ENCODE data around the gene FLT4.

Gene FLT4

DNA sequence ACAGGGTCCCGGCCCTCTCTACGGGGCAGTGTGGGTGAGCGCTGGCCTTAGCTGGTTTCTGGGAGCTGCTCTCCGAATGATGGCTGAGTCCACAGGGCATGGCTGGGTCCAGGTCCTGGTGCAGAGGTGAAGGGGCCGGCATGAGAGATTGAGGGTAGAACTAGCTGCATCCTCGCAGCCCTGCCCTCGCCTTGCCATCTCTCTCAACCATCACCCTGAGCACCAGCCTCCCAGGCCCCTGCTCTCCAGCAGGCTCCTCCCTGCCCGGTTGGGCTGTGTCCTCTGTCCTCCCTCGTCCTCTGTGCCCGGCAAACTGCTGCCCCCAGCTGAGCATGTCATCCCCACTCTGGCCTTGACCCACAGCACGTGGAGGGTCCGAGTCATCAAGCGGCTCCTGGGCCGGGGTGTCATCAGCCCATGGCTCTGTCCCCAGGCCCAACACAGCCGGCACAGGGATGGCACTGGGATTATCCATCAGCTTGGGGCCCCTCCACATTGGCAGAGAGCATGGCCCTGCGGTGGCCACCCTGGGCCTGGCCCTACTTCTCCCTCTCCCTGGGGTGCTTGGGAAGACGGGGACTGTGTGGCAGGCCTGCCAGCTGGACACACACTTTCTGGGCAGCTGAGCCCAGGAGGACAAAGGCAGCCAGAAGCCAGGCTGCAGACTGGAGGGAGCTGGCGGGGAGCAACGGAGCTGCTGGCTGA is 8.4 kb downstream of the FLT4 start:
- Histone ChIP-seq H3K9me2 (ENCODE audit: low read depth, low read length) (no peaks in the 10 kb centered on the region), H3K79me2 (ENCODE audit: insufficient read depth, low read length) (no peaks in the 10 kb centered on the region), H3K4me2 (ENCODE audit: low read length) (no peak overlapping the region), H4K20me1 (ENCODE audit: insufficient read depth, low read length) (no peaks in the 10 kb centered on the region), H3F3A (ENCODE audit: insufficient read depth, low read length) (no peaks in the 10 kb centered on the region), H3K4me3 (ENCODE audit: low read depth, low read length, poor library complexity, severe bottlenecking) (no peak overlapping the region), H3K27ac (ENCODE audit: low read depth, low read length, poor library complexity, severe bottlenecking) (no peak overlapping the region), H3K36me3 (ENCODE audit: insufficient read depth, low read length) (no peaks in the 10 kb centered on the region), H3K9ac (ENCODE audit: low read length) (no peak overlapping the region), H3K9me3 (ENCODE audit: low read length) (no peaks in the 10 kb centered on the region), H2AFZ (ENCODE audit: low read length) (no peak overlapping the region), H3K27me3 (ENCODE audit: insufficient read depth, low read length) (0 out of 2 replicates have a peak, but pooled peaks cover 4% of the 10 kb centered on the region), H3K4me1 (ENCODE audit: insufficient read depth, low read length, severe bottlenecking) (no peaks in the 10 kb centered on the region)
- TF ChIP-seq, protein P1, sequence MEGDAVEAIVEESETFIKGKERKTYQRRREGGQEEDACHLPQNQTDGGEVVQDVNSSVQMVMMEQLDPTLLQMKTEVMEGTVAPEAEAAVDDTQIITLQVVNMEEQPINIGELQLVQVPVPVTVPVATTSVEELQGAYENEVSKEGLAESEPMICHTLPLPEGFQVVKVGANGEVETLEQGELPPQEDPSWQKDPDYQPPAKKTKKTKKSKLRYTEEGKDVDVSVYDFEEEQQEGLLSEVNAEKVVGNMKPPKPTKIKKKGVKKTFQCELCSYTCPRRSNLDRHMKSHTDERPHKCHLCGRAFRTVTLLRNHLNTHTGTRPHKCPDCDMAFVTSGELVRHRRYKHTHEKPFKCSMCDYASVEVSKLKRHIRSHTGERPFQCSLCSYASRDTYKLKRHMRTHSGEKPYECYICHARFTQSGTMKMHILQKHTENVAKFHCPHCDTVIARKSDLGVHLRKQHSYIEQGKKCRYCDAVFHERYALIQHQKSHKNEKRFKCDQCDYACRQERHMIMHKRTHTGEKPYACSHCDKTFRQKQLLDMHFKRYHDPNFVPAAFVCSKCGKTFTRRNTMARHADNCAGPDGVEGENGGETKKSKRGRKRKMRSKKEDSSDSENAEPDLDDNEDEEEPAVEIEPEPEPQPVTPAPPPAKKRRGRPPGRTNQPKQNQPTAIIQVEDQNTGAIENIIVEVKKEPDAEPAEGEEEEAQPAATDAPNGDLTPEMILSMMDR (IDR thresholded peaks at IDR 0.05; ENCODE audit: low read length) = no peak
- TF ChIP-seq EZH2 (IDR thresholded peaks at IDR 0.05; ENCODE audit: borderline replicate concordance, low read length) = no peak

DNA sequence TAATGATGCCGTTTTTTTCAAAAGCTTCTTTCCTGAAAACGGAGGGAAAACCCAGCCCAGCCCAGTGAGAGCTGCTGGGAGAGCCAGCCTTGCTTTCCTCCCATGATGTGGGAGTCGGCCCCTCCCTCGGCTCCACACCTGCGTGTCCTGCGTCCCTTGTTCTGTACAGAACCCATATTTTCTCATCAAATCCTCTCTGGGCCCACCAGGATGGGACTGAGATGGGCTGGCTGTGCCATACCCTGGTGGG is 8.9 kb downstream of the FLT4 start:
- H2AFZ ChIP-seq (ENCODE audit: low read length) = no peak overlapping the region
- no peaks in the 10 kb centered on the region for H3K36me3 ChIP-seq (ENCODE audit: insufficient read depth, low read length)
- no peaks in the 10 kb centered on the region for H3F3A ChIP-seq (ENCODE audit: insufficient read depth, low read length)
- H3K9me2 ChIP-seq (ENCODE audit: low read depth, low read length) = no peaks in the 10 kb centered on the region
- no peaks in the 10 kb centered on the region for H3K9me3 ChIP-seq (ENCODE audit: low read length)
- H3K27ac ChIP-seq (ENCODE audit: low read depth, low read length, poor library complexity, severe bottlenecking) = no peak overlapping the region
- no peak overlapping the region for H3K4me3 ChIP-seq (ENCODE audit: low read depth, low read length, poor library complexity, severe bottlenecking)
- no peaks in the 10 kb centered on the region for H3K4me1 ChIP-seq (ENCODE audit: insufficient read depth, low read length, severe bottlenecking)
- H3K4me2 ChIP-seq (ENCODE audit: low read length) = no peak overlapping the region
- H3K27me3 ChIP-seq (ENCODE audit: insufficient read depth, low read length) = 0 out of 2 replicates have a peak, but pooled peaks cover 4% of the 10 kb centered on the region
- no peak overlapping the region for H3K9ac ChIP-seq (ENCODE audit: low read length)
- no peaks in the 10 kb centered on the region for H4K20me1 ChIP-seq (ENCODE audit: insufficient read depth, low read length)
- TF ChIP-seq EZH2 (IDR thresholded peaks at IDR 0.05; ENCODE audit: borderline replicate concordance, low read length) = no peak
- TF ChIP-seq, protein P1 (IDR thresholded peaks at IDR 0.05; ENCODE audit: low read length) = no peak
- no peaks in the 10 kb centered on the region for H3K79me2 ChIP-seq (ENCODE audit: insufficient read depth, low read length)

DNA sequence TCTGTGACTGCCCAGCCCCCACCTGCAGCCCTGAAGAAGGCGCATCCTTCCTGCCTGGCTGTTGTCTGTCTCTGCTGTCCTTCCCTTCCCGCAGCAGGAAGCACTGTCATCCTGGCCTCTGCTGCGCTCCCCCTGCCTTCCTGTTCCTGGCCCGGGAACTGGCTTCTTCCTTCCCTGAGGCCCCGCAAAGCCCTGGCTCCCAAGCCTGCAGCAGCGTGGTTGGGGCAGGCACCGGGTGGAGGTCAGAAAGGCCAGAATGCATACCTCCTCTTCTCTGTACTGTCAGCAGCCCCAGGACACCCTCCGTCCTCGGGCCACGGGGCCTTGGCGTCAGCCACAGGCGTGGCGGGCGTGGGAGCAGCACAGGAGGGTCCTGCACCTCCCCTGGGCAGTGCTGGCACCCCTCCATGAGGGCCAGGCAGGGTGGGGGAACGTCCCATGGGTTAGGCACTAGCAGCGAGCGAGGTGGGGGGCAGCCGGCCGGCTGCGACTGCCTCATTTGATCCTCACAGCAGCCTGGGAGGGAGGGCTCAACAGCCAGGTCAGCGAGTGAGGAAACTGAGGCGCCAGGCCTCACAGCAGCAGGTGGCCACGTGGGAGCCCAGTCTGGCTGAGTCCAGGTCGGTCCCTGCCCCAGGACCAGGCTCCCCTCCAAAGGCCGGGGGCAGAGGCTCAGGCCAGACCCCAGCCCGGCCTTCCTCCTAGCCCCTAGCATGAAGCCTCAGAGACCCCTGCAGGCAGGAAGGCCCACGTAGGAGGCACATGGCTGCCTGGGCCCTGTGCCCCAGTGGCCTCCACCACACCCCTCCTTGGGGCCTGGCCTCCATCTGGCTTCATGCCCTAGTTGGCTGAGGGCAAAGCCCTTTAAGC is 9.4 kb downstream of the FLT4 start:
- H2AFZ ChIP-seq (ENCODE audit: low read length) = no peak overlapping the region
- H3K27me3 ChIP-seq (ENCODE audit: insufficient read depth, low read length) = 0 out of 2 replicates have a peak, but pooled peaks cover 4% of the 10 kb centered on the region
- H3K4me3 ChIP-seq (ENCODE audit: low read depth, low read length, poor library complexity, severe bottlenecking) = no peak overlapping the region
- H3F3A ChIP-seq (ENCODE audit: insufficient read depth, low read length) = no peaks in the 10 kb centered on the region
- H3K9ac ChIP-seq (ENCODE audit: low read length) = no peak overlapping the region
- no peaks in the 10 kb centered on the region for H3K9me3 ChIP-seq (ENCODE audit: low read length)
- H3K4me2 ChIP-seq (ENCODE audit: low read length) = no peak overlapping the region
- H3K9me2 ChIP-seq (ENCODE audit: low read depth, low read length) = no peaks in the 10 kb centered on the region
- no peaks in the 10 kb centered on the region for H4K20me1 ChIP-seq (ENCODE audit: insufficient read depth, low read length)
- no peaks in the 10 kb centered on the region for H3K36me3 ChIP-seq (ENCODE audit: insufficient read depth, low read length)
- H3K79me2 ChIP-seq (ENCODE audit: insufficient read depth, low read length) = no peaks in the 10 kb centered on the region
- no peaks in the 10 kb centered on the region for H3K4me1 ChIP-seq (ENCODE audit: insufficient read depth, low read length, severe bottlenecking)
- TF ChIP-seq, protein P1 (IDR thresholded peaks at IDR 0.05; ENCODE audit: low read length) = no peak
- no peak for TF ChIP-seq EZH2 (IDR thresholded peaks at IDR 0.05; ENCODE audit: borderline replicate concordance, low read length)
- H3K27ac ChIP-seq (ENCODE audit: low read depth, low read length, poor library complexity, severe bottlenecking) = no peak overlapping the region
